SK-N-SH (cell line): ENCODE results near the gene SEH1L. TPM values are rescaled to one million over a fixed set of nuclear protein-coding genes. Genes with fewer than 3 reads are reported as not detected.
"Not testable (repeated sequence)": the region's sequence is repeated elsewhere in the genome, so short reads cannot be mapped to it uniquely, and the experiment has no call there.

ENCODE experiments used
- CTCF ChIA-PET: fragments of 300-600, 350-600 bp; formaldehyde crosslinking; extraction: SDS; loops from one replicate; lab custom pipeline; 2021; lab: Yijun Ruan, JAX
- POLR2A ChIA-PET: fragments of 350-600 bp; sonication (Branson Sonifier 250); formaldehyde crosslinking; extraction: SDS; loops from one replicate; lab custom pipeline; 2020; ENCODE audit warnings: antibody characterized with exemption, inconsistent platforms; lab: Yijun Ruan, JAX
- DNase-seq: peaks from one replicate; pipeline ENCODE4 v3.0.0; 2012
- H2AFZ ChIP-seq: fragments of 200-600 bp; sonication (generic); 2 replicates; pipeline ENCODE4 v1.8.1; 2016; ENCODE audit warnings: antibody characterized with exemption, mild to moderate bottlenecking, low read depth
- H3F3A ChIP-seq: fragments of 200-600 bp; sonication (generic); replicated peaks from 2 replicates; pipeline ENCODE3; 2016; ENCODE audit warnings: antibody characterized with exemption, mild to moderate bottlenecking; ENCODE audit not compliant: insufficient read depth
- H3K27ac ChIP-seq, 2 experiments: fragments of 200-500 bp in 1 of 2; fragments of 200-600 bp in 1 of 2; sonication (Bioruptor generic) in 1 of 2; sonication (generic), shearing (Covaris generic) in 1 of 2; 2 replicates each; pipeline versions ENCODE4 v1.5.1 to v1.6.1; 2014 to 2016; ENCODE audit warnings: low read depth in 2 of 2, inconsistent platforms in 1 of 2, low read length in 1 of 2, mild to moderate bottlenecking in 1 of 2, mixed read lengths in 1 of 2
- H3K27me3 ChIP-seq: fragments of 200-600 bp; sonication (generic), shearing (Covaris generic); 2 replicates; pipeline ENCODE4 v1.6.1; 2016; ENCODE audit warnings: mixed run types; ENCODE audit not compliant: insufficient read depth
- H3K36me3 ChIP-seq, 2 experiments: fragments of 200-500 bp in 1 of 2; fragments of 200-600 bp in 1 of 2; sonication (Bioruptor generic) in 1 of 2; sonication (generic) in 1 of 2; replicated peaks in 1 of 2; 2 replicates each; pipeline versions ENCODE3 to v1.5.1; 2014 to 2016; ENCODE audit warnings: low read length in 1 of 2, mild to moderate bottlenecking in 1 of 2; ENCODE audit not compliant: insufficient read depth in 2 of 2, control insufficient read depth in 1 of 2
- H3K4me1 ChIP-seq, 2 experiments: fragments of 200-500 bp in 1 of 2; fragments of 200-600 bp in 1 of 2; sonication (Bioruptor generic) in 1 of 2; sonication (generic), shearing (Covaris generic) in 1 of 2; 2 replicates each; pipeline versions ENCODE4 v1.5.1 to v1.6.1; 2014 to 2016; ENCODE audit warnings: low read depth in 1 of 2, low read length in 1 of 2, mixed run types in 1 of 2; ENCODE audit not compliant: insufficient read depth in 2 of 2, control insufficient read depth in 1 of 2
- H3K4me2 ChIP-seq: fragments of 200-600 bp; sonication (generic), shearing (Covaris generic); 2 replicates; pipeline ENCODE4 v1.6.1; 2017; ENCODE audit warnings: mixed run types
- H3K4me3 ChIP-seq, 2 experiments: fragments of 200-500 bp in 1 of 2; fragments of 200-600 bp in 1 of 2; sonication (Bioruptor generic) in 1 of 2; sonication (generic), shearing (Covaris generic) in 1 of 2; 2 replicates each; pipeline versions ENCODE4 v1.5.1 to v1.8.1; 2014 to 2016; ENCODE audit warnings: low read depth in 2 of 2, inconsistent platforms in 1 of 2, low read length in 1 of 2, mild to moderate bottlenecking in 1 of 2, mixed read lengths in 1 of 2, moderate library complexity in 1 of 2
- H3K79me2 ChIP-seq: fragments of 200-600 bp; sonication (generic); 2 replicates; pipeline ENCODE4 v1.8.1; 2017; ENCODE audit warnings: mild to moderate bottlenecking; ENCODE audit not compliant: insufficient read depth
- H3K9ac ChIP-seq: fragments of 200-600 bp; sonication (generic); 2 replicates; pipeline ENCODE4 v1.6.1; 2017; ENCODE audit warnings: mixed run types
- H3K9me2 ChIP-seq: fragments of 200-600 bp; sonication (generic); 2 replicates; pipeline ENCODE4 v1.6.1; 2017; ENCODE audit warnings: mixed run types
- H3K9me3 ChIP-seq: fragments of 200-600 bp; sonication (generic); 2 replicates; pipeline ENCODE4 v1.6.1; 2017; ENCODE audit warnings: mixed run types, mild to moderate bottlenecking, moderate library complexity
- H4K20me1 ChIP-seq: fragments of 200-600 bp; sonication (generic); 2 replicates; pipeline ENCODE4 v1.6.1; 2017; ENCODE audit warnings: mild to moderate bottlenecking, mixed run types; ENCODE audit not compliant: insufficient read depth
- ELF1 ChIP-seq: IDR thresholded peaks from 2 replicates; pipeline ENCODE4 v1.4.0; 2012
- EZH2phosphoT487 ChIP-seq: fragments of 200-600 bp; sonication (generic); IDR thresholded peaks from 2 replicates; pipeline ENCODE4 v1.6.1; 2017; ENCODE audit warnings: low read depth, mixed run types, mild to moderate bottlenecking, antibody characterized with exemption, moderate library complexity, borderline replicate concordance
- FOXJ3 ChIP-seq: sonication (generic); formaldehyde crosslinking; IDR thresholded peaks from 2 replicates; pipeline ENCODE4 v1.5.1; 2020; ENCODE audit warnings: mild to moderate bottlenecking, missing genetic modification reagents
- JUND ChIP-seq: IDR thresholded peaks from 2 replicates; pipeline ENCODE4 v1.4.0; 2012
- RFX5 ChIP-seq: IDR thresholded peaks from 2 replicates; pipeline ENCODE4 v1.6.1; 2012; ENCODE audit warnings: mild to moderate bottlenecking, improper control_type of control experiment, low read length
- ZBTB33 ChIP-seq: IDR thresholded peaks from 2 replicates; pipeline ENCODE4 v1.4.0; 2012; ENCODE audit warnings: low read depth, borderline replicate concordance
- WGBS: methylation state at CpG from one replicate; pipeline ENCODE4 v1.1.6; 2017; ENCODE audit warnings: low lambda C conversion rate; 5-methylcytosine and 5-hydroxymethylcytosine counted together
- polyA plus RNA-seq, 3 experiments: library from polyadenylated mRNA; depleted of rRNA; stranded (reverse); fragments of >200 nt; gene quantifications; 2 replicates each; pipeline ENCODE4 v1.2.3, GENCODE V29; 2012
- TF ChIP-seq, protein P1 (sequence below): IDR thresholded peaks from 2 replicates; pipeline ENCODE4 v1.6.1; 2012; ENCODE audit warnings: mild to moderate bottlenecking, low read depth, low read length, moderate library complexity

SEH1L gene
- polyA plus RNA-seq, 1 of the 3 experiments (the other 2 are of a cell fraction): 29.8 TPM

DNA sequence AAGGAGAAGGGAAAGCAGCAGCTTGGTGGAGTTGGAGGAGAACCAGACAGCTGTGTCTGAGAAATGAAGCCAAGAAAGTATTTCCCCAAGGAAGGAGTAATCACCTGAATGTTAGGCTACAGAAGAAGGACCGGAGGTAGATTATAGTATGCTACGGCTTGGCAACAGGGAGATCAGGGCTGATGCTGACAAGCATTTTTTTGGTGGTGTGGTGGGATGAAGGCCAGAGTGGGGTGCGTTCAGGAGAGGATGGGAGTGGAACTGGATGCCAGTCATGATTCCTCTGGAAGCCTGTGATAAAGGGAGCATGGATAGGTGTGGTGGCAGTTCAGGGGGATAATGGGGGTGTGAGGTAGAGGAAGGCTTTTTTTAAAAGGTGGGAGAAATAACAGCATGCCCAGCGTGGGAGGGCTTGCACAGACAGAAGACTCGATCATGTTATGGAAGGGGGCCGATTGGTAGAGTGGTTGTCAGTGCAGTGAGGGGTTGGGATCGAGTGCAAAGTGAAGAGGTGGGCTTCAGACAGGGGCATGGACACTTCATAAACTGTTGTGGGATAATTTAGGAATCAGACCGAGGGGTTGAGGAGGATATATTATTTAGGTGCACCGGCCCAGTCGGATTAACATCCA, 49.0 kb downstream of the SEH1L start:
- H3K9me3 ChIP-seq: no peaks in the 10 kb centered on the region
- 97% methylated on average over 10 of the region's 10 CpGs for WGBS
- TF ChIP-seq ELF1 (no peak), RFX5 (no peak), ZBTB33 (no peak)
- no peak overlapping the region for H3K9ac ChIP-seq
- no peak overlapping the region for H3K27ac ChIP-seq
- H2AFZ ChIP-seq: no peak overlapping the region
- POLR2A ChIA-PET: no interaction called here
- no peak overlapping the region for H3K4me3 ChIP-seq
- no peak overlapping the region for H3K4me2 ChIP-seq
- peaks cover 96% of the 10 kb centered on the region for H3K79me2 ChIP-seq
- H3K36me3 ChIP-seq: peaks cover 6 to 7% of the 10 kb centered on the region in 2 experiments
- H4K20me1 ChIP-seq: peaks cover 15% of the 10 kb centered on the region; the same call in 1 of the 2 replicates
- CTCF ChIA-PET: interaction anchor here (0.9 to 1.5 kb wide), 2 partner anchors 8 to 11 kb away, joined by 3 to 4 read pairs; no protein-coding TSS in a partner anchor
- peaks cover 4 to 18% of the 10 kb centered on the region in 2 experiments; a peak in 3 of 4 replicates for H3K4me1 ChIP-seq
- H3K9me2 ChIP-seq: no peaks in the 10 kb centered on the region
- DNase-seq: no peak
- H3F3A ChIP-seq: peaks cover 6% of the 10 kb centered on the region
- no peaks in the 10 kb centered on the region for H3K27me3 ChIP-seq

GRCh38 chr18:12997330-12997729, 49.5 kb downstream of the SEH1L start:
- H3K9me3 ChIP-seq, H3K27me3 ChIP-seq, H3K9me2 ChIP-seq, H3F3A ChIP-seq, DNase-seq, H3K27ac ChIP-seq, H2AFZ ChIP-seq, POLR2A ChIA-PET, H3K4me2 ChIP-seq, H3K4me3 ChIP-seq, H3K9ac ChIP-seq: not testable (repeated sequence)
- CTCF ChIA-PET: interaction anchor here (0.9 kb wide), 1 partner anchor 10 kb away, joined by 3 read pairs; no protein-coding TSS in a partner anchor
- H3K4me1 ChIP-seq: peaks cover 4 to 16% of the 10 kb centered on the region in 2 experiments; a peak in 3 of 4 replicates
- peaks cover 90% of the 10 kb centered on the region for H3K79me2 ChIP-seq
- H3K36me3 ChIP-seq: peaks cover 7 to 12% of the 10 kb centered on the region in 2 experiments
- H4K20me1 ChIP-seq: peaks cover 15% of the 10 kb centered on the region; the same call in 1 of the 2 replicates
- 90% methylated on average over 2 of the region's 2 CpGs for WGBS

DNA sequence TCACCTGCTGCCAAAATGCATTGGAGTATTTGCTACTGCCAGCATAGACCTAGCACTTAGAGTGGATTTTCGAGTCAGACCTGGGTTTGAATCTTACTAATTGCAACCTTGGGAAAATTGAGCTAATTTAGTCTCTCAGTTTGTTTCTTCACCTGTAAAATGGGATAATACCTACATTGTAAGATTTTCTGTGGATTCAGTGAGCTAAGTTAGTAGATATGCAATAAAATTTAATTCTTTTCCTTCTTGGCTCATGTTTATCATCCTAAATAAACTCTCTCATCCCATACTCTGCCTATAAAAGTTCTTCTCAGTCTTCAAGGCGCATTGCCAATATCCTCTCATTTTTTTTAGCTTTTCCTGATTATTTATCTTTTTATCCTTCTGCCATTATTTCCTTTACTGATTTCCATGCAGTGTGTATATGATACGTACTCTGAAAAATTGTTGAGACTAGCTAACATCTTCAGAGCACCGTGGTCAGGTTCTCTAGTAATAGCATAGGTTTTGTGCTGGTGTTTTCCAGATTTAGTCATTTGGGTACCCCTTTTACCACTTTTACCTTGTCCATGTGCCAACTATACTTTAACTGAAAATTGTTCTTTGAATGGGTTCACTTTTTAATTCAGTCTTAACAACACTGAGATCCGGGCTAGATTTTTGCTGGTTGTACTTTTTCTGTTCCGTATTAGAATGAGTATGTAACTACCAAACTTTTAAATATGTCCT, 50.7 kb downstream of the SEH1L start:
- POLR2A ChIA-PET: no interaction called here
- Histone ChIP-seq H3K4me2 (no peak overlapping the region), H3K9me2 (no peaks in the 10 kb centered on the region), H3K4me1 (peaks cover 0 to 7% of the 10 kb centered on the region in 2 experiments; a peak in 1 of 4 replicates), H3K9ac (no peak overlapping the region), H3K4me3 (no peak overlapping the region), H3K9me3 (no peaks in the 10 kb centered on the region), H4K20me1 (peaks cover 15% of the 10 kb centered on the region; the same call in 1 of the 2 replicates), H3F3A (no peaks in the 10 kb centered on the region), H2AFZ (no peak overlapping the region), H3K27ac (no peak overlapping the region), H3K79me2 (peaks cover 84% of the 10 kb centered on the region), H3K27me3 (no peaks in the 10 kb centered on the region), H3K36me3 (peaks cover 13 to 19% of the 10 kb centered on the region in 2 experiments)
- TF ChIP-seq, protein P1, sequence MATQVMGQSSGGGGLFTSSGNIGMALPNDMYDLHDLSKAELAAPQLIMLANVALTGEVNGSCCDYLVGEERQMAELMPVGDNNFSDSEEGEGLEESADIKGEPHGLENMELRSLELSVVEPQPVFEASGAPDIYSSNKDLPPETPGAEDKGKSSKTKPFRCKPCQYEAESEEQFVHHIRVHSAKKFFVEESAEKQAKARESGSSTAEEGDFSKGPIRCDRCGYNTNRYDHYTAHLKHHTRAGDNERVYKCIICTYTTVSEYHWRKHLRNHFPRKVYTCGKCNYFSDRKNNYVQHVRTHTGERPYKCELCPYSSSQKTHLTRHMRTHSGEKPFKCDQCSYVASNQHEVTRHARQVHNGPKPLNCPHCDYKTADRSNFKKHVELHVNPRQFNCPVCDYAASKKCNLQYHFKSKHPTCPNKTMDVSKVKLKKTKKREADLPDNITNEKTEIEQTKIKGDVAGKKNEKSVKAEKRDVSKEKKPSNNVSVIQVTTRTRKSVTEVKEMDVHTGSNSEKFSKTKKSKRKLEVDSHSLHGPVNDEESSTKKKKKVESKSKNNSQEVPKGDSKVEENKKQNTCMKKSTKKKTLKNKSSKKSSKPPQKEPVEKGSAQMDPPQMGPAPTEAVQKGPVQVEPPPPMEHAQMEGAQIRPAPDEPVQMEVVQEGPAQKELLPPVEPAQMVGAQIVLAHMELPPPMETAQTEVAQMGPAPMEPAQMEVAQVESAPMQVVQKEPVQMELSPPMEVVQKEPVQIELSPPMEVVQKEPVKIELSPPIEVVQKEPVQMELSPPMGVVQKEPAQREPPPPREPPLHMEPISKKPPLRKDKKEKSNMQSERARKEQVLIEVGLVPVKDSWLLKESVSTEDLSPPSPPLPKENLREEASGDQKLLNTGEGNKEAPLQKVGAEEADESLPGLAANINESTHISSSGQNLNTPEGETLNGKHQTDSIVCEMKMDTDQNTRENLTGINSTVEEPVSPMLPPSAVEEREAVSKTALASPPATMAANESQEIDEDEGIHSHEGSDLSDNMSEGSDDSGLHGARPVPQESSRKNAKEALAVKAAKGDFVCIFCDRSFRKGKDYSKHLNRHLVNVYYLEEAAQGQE: no peak
- TF ChIP-seq FOXJ3 (CRISPR knock-in tag): no peak
- no peak for TF ChIP-seq EZH2phosphoT487
- no peak for TF ChIP-seq JUND
- CTCF ChIA-PET: interaction anchor here (1.4 kb wide), 1 partner anchor 9 kb away, joined by 4 read pairs; no protein-coding TSS in a partner anchor
- DNase-seq: no peak
- 87% methylated on average over 6 of the region's 6 CpGs for WGBS
